Measurements from ENCODE around the gene SMURF2. TPM values are rescaled to one million over a fixed set of nuclear protein-coding genes. Genes with fewer than 3 reads are reported as not detected.

SMURF2 gene
- total RNA-seq, 4 donors from 2014 or later, result 18.2 to 28.0 (median 21.3) TPM

DNA sequence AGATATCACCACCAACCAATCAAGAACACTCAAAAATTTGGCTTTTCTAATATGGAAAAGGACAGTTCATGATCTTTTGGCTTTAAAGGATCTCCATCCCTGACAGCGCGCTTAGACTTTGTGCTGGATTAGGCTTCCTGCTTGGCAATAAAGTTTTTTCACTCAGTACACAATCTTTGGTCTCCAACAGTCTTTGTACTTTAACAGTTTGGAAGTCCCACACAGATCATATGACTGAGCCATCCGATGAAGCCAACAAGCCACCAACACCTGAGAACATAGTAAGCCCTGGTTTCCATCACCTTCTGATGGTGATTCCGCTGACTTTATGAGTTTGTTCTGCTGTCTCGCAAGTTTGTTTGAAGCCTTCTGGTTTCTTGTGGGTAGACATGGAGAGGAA, 34.3 kb downstream of the SMURF2 start:
- H3K36me3 ChIP-seq, result no peaks in the 10 kb centered on the region
- H3K9me3 ChIP-seq, result no peaks in the 10 kb centered on the region
- H3K27ac ChIP-seq, result no peak overlapping the region
- H3K4me3 ChIP-seq, result no peak overlapping the region
- H3K4me1 ChIP-seq, result peaks cover 0 to 44% (median 6%) of the 10 kb centered on the region in 4 donors
- no peaks in the 10 kb centered on the region for H3K27me3 ChIP-seq
- TF ChIP-seq POLR2A (IDR thresholded peaks at IDR 0.05) (no peak), CTCF (IDR thresholded peaks at IDR 0.05) (no peak), EP300 (IDR thresholded peaks at IDR 0.05) (no peak)
- no peak for DNase-seq (ENCODE audit: low spot score in 2 of 2)
- WGBS, 2 donors, result 95% methylated on average over 5 of the region's 5 CpGs

DNA sequence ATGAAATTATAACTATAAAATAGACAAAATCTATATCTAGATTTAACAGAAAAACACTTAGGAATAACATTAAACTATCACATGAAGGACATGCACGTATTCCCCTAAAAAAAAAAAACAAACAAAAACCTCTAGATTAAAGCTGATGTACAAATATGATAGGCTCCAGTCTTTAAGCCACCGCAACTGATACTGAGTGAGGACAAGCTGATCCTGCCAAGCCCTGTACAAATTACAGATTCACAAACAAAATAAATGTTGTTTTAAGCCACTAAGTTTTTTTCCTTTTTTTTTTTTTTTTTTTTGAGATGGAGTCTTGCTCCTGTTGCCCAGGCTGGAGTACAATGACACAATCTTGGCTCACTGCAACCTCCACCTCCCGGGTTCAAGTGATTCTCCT, 35.3 kb downstream of the SMURF2 start:
- Histone ChIP-seq H3K27ac (no peak overlapping the region), H3K36me3 (no peaks in the 10 kb centered on the region), H3K9me3 (no peaks in the 10 kb centered on the region), H3K4me1 (peaks cover 0 to 34% (median 3%) of the 10 kb centered on the region in 4 donors), H3K4me3 (no peak overlapping the region), H3K27me3 (no peaks in the 10 kb centered on the region)
- 65 to 76% methylated on average over 3 of the region's 3 CpGs for WGBS, 2 donors
- no peak for DNase-seq (ENCODE audit: low spot score in 2 of 2)
- TF ChIP-seq EP300 (IDR thresholded peaks at IDR 0.05) (no peak), POLR2A (IDR thresholded peaks at IDR 0.05) (no peak), CTCF (IDR thresholded peaks at IDR 0.05) (no peak)

- no peak for DNase-seq (ENCODE audit: low spot score in 2 of 2)
- Histone ChIP-seq H3K27ac (no peak overlapping the region), H3K4me3 (no peak overlapping the region), H3K36me3 (no peaks in the 10 kb centered on the region), H3K4me1 (peaks cover 0 to 29% (median 3%) of the 10 kb centered on the region in 4 donors), H3K27me3 (no peaks in the 10 kb centered on the region), H3K9me3 (no peaks in the 10 kb centered on the region)
- WGBS, 2 donors, result 93 to 97% methylated on average over 4 of the region's 4 CpGs
- TF ChIP-seq CTCF (IDR thresholded peaks at IDR 0.05), result no peak
- TF ChIP-seq EP300 (IDR thresholded peaks at IDR 0.05), result no peak
- no peak for TF ChIP-seq POLR2A (IDR thresholded peaks at IDR 0.05)
Measured at GRCh38 chr17:64625541-64625940, 36.6 kb downstream of the SMURF2 start.

DNA sequence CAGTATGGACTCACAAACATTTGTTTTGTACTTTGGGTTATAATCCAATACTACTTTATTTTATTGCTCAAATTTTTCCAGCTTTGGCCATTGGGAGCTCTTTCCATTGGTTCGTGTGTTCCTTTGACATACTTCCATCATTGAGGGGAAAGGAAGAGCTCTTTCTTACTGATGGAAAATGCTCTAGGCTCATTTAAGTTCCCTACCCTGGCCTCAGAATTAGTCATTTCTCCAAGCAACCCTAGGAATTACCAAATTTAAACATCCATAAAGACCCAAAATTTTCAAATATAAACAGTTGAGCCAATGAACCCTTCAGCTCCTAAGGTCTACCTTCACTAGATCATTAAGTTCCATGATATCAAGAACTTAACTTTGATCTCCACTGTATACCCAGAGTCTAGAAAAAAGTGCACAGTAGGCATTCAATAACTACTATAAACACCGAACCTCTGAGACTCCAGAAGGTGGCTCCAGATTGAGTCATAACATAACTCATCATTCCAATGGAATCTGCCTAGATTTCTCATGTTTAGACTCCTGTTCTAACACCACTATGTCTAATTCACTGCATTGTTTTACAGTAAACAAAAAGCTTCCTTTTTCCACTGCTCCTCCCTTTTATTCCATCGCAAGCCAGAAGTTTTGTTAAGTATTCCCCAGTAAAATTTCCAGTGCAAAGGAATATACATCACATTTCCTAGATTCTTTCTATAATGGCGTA, 39.0 kb downstream of the SMURF2 start:
- H3K4me1 ChIP-seq, result peaks cover 0 to 26% (median 3%) of the 10 kb centered on the region in 4 donors
- H3K27me3 ChIP-seq, result no peaks in the 10 kb centered on the region

GRCh38 chr17:64621772-64622171, 40.3 kb downstream of the SMURF2 start:
- DNase-seq (ENCODE audit: low spot score in 2 of 2), result no peak
- Histone ChIP-seq H3K36me3 (no peaks in the 10 kb centered on the region), H3K27ac (no peak overlapping the region), H3K27me3 (no peaks in the 10 kb centered on the region), H3K4me3 (no peak overlapping the region), H3K9me3 (no peaks in the 10 kb centered on the region), H3K4me1 (peaks cover 0 to 18% (median 0%) of the 10 kb centered on the region in 4 donors)
- no peak for TF ChIP-seq EP300 (IDR thresholded peaks at IDR 0.05)
- no peak for TF ChIP-seq POLR2A (IDR thresholded peaks at IDR 0.05)
- no peak for TF ChIP-seq CTCF (IDR thresholded peaks at IDR 0.05)
- 94 to 99% methylated on average over 6 of the region's 6 CpGs for WGBS, 2 donors

More for the DNA sequence above, 39.0 kb downstream of the SMURF2 start:
- 56 to 58% methylated on average over 4 of the region's 4 CpGs for WGBS, 2 donors
- Histone ChIP-seq H3K4me3 (no peak overlapping the region), H3K9me3 (no peaks in the 10 kb centered on the region), H3K27ac (no peak overlapping the region), H3K36me3 (no peaks in the 10 kb centered on the region)
- no peak for DNase-seq (ENCODE audit: low spot score in 2 of 2)
- no peak for TF ChIP-seq POLR2A (IDR thresholded peaks at IDR 0.05)
